ENCODE data around the gene CDH13. TPM values are rescaled to one million over a fixed set of nuclear protein-coding genes. Genes with fewer than 3 reads are reported as not detected.

CDH13 gene
- total RNA-seq, 1 donor from 2014 or later = 2.3 TPM

DNA sequence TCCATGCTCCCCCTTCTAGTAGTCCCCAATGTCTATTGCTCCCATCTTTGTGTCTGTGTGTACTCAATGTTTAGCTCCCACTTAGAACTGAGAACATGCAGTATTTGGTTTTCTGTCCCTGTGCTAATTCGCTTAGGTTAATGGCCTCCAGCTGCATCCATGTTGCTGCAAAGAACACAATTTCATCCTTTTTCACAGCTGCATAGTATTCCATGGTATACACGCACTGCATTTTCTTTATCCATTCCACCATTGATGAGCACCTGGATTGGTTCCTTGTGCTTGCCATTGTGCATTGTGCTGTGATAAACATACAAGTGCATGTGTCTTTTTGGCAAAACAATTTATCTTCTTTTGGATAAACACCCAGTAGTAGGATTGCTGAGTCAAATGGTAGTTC lies 1104.0 kb downstream of the CDH13 start:
- Mint-ChIP-seq H3K36me3 (ENCODE audit: low read depth, unreplicated experiment) (peaks cover 5% of the 10 kb centered on the region), H3K4me3 (ENCODE audit: unreplicated experiment) (no peak overlapping the region)
- DNase-seq (ENCODE audit: low spot score) = no peak

DNA sequence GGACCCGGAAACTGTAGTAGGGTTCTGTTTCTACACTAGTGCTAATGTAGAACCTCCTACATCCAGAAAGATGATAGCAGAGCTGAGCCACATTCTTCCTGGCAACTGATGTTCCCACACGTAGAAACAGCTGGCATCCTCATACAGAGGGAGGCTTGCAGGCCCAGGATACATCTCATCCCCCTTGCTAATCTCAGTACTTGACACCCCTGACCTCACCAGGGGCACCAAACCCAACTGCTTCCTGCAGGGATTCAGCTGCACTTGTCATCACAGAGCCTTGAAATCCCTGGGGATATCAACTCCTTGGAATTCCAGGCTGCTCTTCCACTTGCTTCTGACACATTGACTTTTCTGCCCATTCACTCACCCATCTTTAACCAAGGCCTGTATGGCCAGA lies 1105.8 kb downstream of the CDH13 start:
- Mint-ChIP-seq H3K27ac (ENCODE audit: unreplicated experiment) (no peak overlapping the region), H3K4me3 (ENCODE audit: unreplicated experiment) (no peak overlapping the region), H3K9me3 (ENCODE audit: unreplicated experiment) (peaks cover 9% of the 10 kb centered on the region), H3K36me3 (ENCODE audit: low read depth, unreplicated experiment) (peaks cover 5% of the 10 kb centered on the region), H3K27me3 (ENCODE audit: unreplicated experiment) (peaks cover 1% of the 10 kb centered on the region), H3K4me1 (ENCODE audit: unreplicated experiment) (no peaks in the 10 kb centered on the region)
- TF ChIP-seq, protein P1, sequence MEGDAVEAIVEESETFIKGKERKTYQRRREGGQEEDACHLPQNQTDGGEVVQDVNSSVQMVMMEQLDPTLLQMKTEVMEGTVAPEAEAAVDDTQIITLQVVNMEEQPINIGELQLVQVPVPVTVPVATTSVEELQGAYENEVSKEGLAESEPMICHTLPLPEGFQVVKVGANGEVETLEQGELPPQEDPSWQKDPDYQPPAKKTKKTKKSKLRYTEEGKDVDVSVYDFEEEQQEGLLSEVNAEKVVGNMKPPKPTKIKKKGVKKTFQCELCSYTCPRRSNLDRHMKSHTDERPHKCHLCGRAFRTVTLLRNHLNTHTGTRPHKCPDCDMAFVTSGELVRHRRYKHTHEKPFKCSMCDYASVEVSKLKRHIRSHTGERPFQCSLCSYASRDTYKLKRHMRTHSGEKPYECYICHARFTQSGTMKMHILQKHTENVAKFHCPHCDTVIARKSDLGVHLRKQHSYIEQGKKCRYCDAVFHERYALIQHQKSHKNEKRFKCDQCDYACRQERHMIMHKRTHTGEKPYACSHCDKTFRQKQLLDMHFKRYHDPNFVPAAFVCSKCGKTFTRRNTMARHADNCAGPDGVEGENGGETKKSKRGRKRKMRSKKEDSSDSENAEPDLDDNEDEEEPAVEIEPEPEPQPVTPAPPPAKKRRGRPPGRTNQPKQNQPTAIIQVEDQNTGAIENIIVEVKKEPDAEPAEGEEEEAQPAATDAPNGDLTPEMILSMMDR (IDR thresholded peaks at IDR 0.05; ENCODE audit: unreplicated experiment) = no peak
- DNase-seq (ENCODE audit: low spot score) = no peak

More for the DNA sequence above, 1104.0 kb downstream of the CDH13 start:
- Mint-ChIP-seq H3K27me3 (ENCODE audit: unreplicated experiment) (peaks cover 3% of the 10 kb centered on the region), H3K4me1 (ENCODE audit: unreplicated experiment) (no peaks in the 10 kb centered on the region), H3K27ac (ENCODE audit: unreplicated experiment) (no peak overlapping the region), H3K9me3 (ENCODE audit: unreplicated experiment) (peaks cover 9% of the 10 kb centered on the region)
- TF ChIP-seq, protein P1 (IDR thresholded peaks at IDR 0.05; ENCODE audit: unreplicated experiment) = no peak

DNA sequence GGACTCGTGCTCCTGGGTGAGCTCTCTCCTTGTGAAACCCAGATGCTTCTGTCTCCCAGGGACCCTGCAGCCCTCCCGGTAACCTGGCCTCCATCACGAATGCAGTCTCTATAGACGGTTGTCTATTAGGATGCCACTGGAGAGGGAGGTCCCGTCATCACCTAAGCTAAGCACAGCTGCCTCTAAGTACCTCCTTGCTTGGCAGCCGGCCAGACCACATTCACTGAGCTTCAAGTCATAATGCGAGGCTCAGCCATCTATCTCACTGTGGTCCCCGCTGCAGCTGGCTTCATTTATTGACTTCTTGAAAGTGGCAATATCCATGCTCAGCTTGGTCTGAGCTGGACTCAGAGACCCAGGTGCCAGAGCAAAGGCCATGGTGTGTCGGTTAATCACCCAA lies 1106.5 kb downstream of the CDH13 start:
- Mint-ChIP-seq H3K4me3 (ENCODE audit: unreplicated experiment) (no peak overlapping the region), H3K9me3 (ENCODE audit: unreplicated experiment) (peaks cover 9% of the 10 kb centered on the region), H3K4me1 (ENCODE audit: unreplicated experiment) (no peaks in the 10 kb centered on the region), H3K36me3 (ENCODE audit: low read depth, unreplicated experiment) (peaks cover 5% of the 10 kb centered on the region), H3K27me3 (ENCODE audit: unreplicated experiment) (peaks cover 1% of the 10 kb centered on the region), H3K27ac (ENCODE audit: unreplicated experiment) (no peak overlapping the region)
- TF ChIP-seq, protein P1 (IDR thresholded peaks at IDR 0.05; ENCODE audit: unreplicated experiment) = no peak
- no peak for DNase-seq (ENCODE audit: low spot score)

DNA sequence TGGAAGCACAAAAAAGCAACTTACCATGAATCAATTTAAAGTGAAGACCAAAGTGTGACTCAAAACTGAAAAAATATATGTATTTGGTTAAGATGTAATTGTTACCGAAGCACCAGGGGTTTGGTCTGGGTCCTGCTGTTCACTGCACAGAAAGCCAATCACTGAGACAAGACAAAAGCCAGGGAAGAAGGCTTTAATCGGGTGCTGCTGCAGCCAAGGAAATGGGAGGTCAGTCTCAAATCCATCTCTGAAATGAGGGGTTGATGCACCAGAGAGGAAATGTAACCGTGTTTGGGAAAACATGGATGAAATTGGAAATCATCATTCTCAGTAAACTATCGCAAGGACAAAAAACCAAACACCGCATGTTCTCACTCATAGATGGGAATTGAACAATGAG lies 1107.4 kb downstream of the CDH13 start:
- Mint-ChIP-seq H3K9me3 (ENCODE audit: unreplicated experiment) (peaks cover 9% of the 10 kb centered on the region), H3K27me3 (ENCODE audit: unreplicated experiment) (peaks cover 1% of the 10 kb centered on the region)

DNA sequence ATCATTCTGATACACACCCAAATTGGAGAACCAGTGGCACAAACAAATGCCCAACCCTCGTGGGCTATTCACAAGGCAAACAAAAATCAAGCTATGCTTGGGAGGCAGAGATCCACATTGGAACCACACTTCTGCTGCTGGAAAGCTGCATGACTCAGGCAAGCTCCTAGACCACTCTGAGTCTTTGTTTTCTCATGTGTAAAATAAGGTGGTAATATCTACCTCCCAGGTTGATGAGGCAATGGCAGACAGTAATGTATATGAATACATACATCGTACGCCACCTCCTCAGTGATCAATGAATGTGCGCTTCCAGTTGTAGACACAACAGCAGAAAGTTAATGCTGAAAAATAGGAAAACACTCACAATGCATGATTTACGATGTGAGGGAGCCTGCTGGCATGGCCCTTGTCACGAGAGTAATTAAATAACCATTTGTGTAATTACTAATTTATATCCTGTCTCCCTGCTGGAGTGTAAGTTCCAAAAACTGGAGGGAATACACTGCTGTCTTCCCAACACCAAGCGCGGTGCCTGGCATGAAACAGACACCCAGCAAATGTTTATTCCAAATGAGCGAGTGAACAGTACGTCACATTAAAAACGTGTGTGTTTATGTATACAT lies 1111.1 kb downstream of the CDH13 start:
- no peak for DNase-seq (ENCODE audit: low spot score)
- H3K4me1 Mint-ChIP-seq (ENCODE audit: unreplicated experiment) = no peaks in the 10 kb centered on the region
- TF ChIP-seq, protein P1 (IDR thresholded peaks at IDR 0.05; ENCODE audit: unreplicated experiment) = no peak
- peaks cover 5% of the 10 kb centered on the region for H3K36me3 Mint-ChIP-seq (ENCODE audit: low read depth, unreplicated experiment)
- peaks cover 3% of the 10 kb centered on the region for H3K27me3 Mint-ChIP-seq (ENCODE audit: unreplicated experiment)
- H3K9me3 Mint-ChIP-seq (ENCODE audit: unreplicated experiment) = peaks cover 9% of the 10 kb centered on the region
- H3K27ac Mint-ChIP-seq (ENCODE audit: unreplicated experiment) = no peak overlapping the region
- H3K4me3 Mint-ChIP-seq (ENCODE audit: unreplicated experiment) = no peak overlapping the region

More for the DNA sequence above, 1107.4 kb downstream of the CDH13 start:
- H3K36me3 Mint-ChIP-seq (ENCODE audit: low read depth, unreplicated experiment) = peaks cover 5% of the 10 kb centered on the region
- H3K4me1 Mint-ChIP-seq (ENCODE audit: unreplicated experiment) = no peaks in the 10 kb centered on the region
- DNase-seq (ENCODE audit: low spot score) = no peak
- peak overlapping the region; percentile 19 for H3K4me3 Mint-ChIP-seq (ENCODE audit: unreplicated experiment)
- no peak overlapping the region for H3K27ac Mint-ChIP-seq (ENCODE audit: unreplicated experiment)
- TF ChIP-seq, protein P1 (IDR thresholded peaks at IDR 0.05; ENCODE audit: unreplicated experiment) = no peak

Measured in endothelial cell (in vitro differentiated cells).